HT1080 (cell line): ENCODE data around the gene REEP3. TPM values are rescaled to one million over a fixed set of nuclear protein-coding genes. Genes with fewer than 3 reads are reported as not detected.
A peak's percentile ranks its signal among the peaks of the same experiment; 100 is the strongest.
"Not testable (repeated sequence)": the region's sequence is repeated elsewhere in the genome, so short reads cannot be mapped to it uniquely, and the experiment has no call there.

ENCODE experiments used
- DNase-seq: peaks from one replicate; pipeline ENCODE4 v3.0.0-alpha.2; 2015; ENCODE audit warnings: low read depth
- polyA plus RNA-seq, 2 experiments: library from polyadenylated mRNA; depleted of rRNA; stranded (reverse); fragments of >200 nt; gene quantifications; 2 replicates each; pipeline ENCODE4 v1.2.3, GENCODE V29; 2015
- total RNA-seq: library from RNA; depleted of rRNA; stranded (reverse); fragments of >200 nt; shearing (Covaris generic); gene quantifications from 2 replicates; pipeline ENCODE4 v1.2.3, GENCODE V29; 2014; rRNA removed

REEP3 gene, protein sequence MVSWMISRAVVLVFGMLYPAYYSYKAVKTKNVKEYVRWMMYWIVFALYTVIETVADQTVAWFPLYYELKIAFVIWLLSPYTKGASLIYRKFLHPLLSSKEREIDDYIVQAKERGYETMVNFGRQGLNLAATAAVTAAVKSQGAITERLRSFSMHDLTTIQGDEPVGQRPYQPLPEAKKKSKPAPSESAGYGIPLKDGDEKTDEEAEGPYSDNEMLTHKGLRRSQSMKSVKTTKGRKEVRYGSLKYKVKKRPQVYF
- 13.1 and 18.1 TPM in 2 replicates for total RNA-seq
- polyA plus RNA-seq (2015; cell fraction: cytosol; rRNA removed) = 29.1 and 34.9 TPM in 2 replicates
- 10.8 and 11.8 TPM in 2 replicates for polyA plus RNA-seq (2015; cell fraction: nucleus; rRNA removed)

DNA sequence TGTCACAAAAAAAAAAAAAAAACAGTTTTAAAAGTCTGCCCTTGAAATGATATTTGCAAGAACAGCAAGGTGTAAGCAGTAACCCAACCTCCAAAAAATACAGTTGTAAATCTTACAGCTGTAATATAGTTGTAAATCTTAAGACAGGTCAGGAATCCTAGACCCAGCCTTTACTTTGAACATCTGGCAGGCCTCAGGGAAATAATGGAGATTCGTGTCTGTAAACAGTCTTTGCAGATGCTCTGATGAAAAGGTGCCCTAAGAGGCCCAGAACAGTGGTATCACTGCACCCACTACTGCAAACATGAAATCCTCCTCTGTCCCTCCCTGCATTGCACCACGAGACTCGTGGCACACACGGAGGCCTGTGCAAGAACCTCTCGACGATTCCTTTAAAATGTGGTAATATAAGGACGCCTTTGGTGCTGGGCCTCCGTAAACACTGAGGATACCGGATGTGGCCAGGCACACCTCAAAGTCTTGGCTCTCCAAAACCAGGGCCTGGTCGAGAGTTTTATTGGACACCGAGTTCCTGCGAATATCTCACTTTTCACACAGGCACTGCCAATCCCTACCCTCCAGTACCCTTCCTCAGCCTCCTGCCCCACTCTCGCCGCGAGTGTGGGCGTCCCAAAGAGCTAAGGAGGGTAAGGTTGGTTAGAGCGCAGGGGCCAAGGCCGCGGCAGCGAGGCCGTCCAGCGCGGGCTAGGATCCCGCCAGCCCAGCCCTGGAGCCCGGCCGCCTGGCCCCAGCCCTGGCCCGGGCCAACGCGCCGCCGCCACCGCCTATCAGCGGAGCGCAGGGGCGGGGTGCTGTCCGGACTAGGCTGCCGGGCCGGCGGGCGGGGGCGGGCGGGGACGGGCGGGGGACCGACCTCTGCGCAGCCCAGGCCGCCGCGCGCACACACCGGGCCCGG lies at the start of gene REEP3:
Gene REEP3, plus strand, starts transcription at position 902 of the 916 bp plus-strand sequence. CDS start 145 bp downstream, outside the sequence.
- DNase-seq = peak; percentile 71

DNA sequence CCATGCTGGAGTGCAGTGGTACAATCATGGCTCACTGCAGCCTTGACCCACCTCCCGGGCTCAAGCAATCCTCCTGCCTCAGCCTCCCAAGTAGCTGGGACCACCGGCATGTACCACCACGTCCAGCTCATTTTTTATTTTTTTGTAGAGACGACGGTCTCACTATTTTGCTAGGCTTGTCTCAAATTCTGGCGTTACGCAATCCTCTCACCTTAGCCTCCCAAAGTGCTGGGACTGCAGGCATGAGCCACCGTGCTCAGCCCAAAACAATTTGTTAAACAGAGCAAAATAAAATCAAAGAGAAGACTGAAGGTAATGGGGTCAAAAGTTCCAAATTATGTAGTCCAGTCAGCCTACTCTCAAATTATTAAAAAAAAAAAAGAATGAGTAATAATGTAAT lies 46.7 kb upstream of the REEP3 start:
- DNase-seq = no peak

DNA sequence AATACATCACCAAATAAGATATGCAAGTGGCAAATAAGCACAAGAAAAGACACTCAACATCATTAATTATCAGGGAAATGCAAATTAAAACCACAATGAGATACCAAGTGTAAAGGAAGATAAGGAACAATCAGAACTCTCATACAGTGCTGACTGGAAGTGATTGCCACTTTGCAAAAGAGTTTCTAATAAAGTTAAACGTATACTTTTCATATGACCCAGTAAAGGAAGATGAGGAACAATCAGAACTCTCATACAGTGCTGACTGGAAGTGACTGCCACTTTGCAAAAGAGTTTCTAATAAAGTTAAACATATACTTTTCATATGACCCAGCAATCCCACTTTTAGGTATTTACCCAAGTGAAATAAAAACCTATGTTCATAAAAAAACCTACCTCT lies 43.3 kb upstream of the REEP3 start:
- DNase-seq = no peak

DNA sequence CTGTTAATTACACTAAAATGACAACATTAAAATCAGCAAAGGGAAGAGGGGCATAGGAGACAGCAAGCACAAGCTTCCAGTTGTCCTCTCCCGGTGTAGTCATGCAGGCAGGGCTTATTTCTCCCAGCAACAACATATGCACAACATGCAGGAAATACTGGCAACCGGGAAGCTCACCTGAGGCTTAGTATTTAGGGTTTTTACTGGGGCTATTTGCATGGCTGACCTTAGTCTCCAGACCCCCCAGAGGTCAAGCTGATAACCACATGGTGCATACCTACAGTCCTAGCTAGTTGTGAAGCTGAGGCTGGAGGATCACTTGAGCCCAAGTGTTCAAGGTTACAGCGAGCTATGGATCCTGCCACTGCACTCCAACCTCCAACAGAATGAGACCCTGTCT lies 42.6 kb upstream of the REEP3 start:
- no peak for DNase-seq

DNA sequence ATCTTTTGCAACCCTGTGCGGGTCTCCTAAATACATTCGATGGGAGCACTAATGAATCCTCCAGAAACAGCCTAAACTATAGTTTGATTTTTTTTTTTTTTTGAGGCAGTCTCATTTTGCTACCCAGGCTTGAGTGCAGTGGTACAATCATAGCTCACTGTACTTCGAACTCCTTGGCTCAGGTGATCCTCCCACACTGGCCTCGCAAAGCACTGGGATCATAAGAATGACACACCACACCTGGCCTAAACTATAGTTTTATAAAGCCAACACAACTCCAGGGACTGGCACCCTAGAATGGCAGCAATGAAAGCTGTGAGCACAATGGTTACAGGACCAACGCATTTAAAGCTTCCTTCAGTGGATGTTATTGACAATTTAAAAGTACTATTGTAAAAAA lies 41.0 kb upstream of the REEP3 start:
- no peak for DNase-seq

DNA sequence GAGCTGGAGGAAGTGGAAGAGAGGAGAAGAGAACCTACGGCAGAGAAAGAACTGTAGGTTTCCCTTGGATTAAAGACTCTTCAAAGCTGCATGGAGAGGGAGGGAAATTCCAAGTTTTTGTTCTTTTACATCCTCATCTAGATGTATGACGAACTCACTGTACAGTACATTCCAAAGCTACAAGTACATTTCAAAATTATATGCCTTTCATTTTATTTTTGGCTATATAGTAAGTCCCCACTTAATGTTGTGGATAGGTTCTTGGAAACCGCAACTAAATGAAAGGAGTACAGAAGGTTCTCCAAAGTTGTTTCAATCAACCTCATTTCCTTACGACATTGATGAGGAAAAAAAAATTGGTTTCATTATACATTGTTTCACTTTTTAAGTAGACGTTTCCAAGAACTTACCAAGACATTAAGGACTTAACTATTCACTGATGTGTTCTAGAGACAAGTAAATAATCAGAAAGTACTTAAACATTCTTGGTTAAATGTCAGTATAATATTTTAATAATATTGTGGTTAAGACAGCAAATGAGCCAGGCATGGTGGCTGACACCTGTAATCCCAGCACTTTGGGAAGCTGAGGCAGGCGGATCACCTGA lies 39.3 kb upstream of the REEP3 start:
- no peak for DNase-seq

DNA sequence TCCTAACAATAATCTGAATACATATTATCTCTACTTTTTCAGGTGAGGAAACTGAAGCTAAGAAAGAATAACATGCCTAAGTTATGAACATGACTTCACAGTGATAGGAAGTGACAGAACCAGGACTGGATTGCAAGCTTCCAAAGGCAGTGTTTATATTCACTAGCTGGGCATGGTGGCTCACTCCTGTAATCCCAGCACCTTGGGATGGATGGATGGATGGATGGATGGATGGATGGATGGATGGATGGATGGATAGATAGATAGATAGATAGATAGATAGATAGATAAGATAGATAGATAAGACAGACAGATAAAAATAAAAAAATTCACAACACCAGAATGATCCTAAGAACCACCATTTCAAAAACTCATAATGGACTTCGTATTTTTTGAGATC lies 37.2 kb upstream of the REEP3 start:
- DNase-seq = no peak

DNA sequence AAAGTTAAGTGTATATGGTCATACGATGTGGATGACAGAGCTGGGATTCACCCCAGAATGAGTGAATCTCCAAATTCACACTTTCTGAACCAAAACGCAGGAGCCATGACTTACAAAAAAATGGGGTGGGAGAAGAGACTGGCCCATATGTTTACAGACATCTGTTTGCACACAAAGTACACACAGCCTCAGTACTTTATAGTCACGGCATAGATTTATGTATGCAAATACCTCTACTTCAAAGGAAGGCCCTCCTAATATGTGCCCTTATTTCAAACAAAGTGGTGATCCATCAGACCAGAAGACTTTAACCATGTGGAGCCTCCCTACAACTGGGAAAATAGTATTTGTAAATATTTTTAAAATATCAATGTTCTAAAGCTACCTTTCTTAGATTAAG lies 33.2 kb upstream of the REEP3 start:
- DNase-seq = no peak

DNA sequence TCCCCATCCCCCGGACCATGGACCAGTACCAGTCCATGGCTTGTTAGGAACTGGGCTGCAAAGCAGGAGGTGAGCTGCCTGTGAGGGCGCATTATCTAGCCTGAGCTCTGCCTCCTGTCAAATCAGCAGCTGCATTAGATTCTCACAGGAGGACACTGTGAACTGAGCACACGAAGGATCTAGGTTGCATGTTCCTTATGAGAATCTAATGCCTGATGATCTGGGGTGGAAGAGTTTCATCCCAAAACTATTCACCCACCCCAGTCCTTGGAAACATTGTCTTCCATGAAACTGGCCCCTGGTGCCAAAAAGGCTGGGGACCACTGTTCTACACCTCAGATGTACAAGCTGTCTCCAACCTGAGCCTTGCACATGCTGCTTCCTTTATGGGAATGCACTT lies 31.4 kb upstream of the REEP3 start:
- no peak for DNase-seq

DNA sequence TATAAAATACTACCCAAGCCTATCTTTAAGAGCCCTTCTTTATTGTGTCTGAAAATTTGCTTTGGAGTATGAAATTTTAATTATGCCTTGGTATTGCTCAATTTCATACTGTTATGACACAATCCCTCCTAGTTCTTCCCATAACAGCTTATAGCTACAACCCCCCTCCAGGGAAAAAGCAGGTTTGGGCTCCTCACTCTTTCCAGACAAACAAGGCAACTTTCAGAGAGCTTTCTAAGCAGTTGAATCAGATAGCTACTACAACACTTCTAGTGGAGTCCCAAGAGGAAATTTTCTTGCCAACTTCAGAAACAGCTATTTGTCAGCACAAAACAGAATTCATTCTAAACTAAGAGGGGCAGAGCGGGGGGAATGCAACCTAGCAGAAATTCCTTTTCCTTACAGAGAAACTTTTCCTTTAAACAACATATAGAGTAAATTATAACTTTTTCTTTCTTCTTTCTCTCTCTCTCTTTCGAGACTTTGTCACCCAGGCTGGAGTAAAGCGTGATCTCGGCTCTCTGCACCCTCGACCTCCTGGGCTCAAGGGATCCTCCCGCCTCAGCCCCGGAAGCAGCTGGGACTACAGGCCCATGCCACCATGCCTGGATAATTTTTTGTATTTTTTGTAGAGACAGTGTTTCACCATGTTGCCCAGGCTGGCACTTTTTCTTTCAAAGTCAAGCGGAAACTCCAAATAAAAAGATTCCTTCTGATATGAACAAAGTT lies 29.4 kb upstream of the REEP3 start:
- DNase-seq = no peak

DNA sequence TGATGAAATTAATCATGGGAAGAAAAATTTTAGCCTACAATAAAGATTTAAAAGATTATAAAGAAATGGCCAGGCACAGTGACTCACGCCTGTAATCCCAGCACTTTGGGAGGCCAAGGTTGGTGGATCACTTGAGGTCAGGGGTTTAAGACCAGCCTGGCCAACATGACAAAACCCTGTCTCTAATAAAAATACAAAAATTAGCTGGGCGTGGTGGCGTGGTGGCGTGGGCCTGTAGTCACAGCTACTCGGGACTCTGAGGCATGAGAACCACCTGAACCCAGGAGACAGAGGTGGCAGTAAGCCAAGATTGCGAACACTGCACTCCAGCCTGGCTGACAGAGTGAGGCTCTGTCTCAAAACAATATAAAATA lies 28.9 kb upstream of the REEP3 start:
- DNase-seq = not testable (repeated sequence)

DNA sequence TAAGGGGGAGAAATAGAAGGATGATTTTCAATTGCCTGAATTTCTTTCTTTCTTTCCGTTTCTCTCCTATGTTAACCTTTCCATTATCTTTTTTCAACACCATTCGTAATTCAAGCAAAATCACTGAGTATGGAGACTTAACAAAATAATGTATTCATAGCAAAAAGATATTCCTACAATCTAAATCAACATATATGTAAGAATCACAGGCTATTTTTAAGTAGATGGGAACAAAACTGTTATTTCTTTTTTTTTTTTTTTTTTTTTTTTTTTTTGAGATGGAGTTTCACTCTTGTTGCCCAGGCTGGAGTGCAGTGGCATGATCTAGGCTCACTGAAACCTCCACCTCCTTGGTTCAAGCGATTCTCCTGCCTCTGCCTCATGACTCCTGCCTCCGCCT lies 28.2 kb upstream of the REEP3 start:
- no peak for DNase-seq

DNA sequence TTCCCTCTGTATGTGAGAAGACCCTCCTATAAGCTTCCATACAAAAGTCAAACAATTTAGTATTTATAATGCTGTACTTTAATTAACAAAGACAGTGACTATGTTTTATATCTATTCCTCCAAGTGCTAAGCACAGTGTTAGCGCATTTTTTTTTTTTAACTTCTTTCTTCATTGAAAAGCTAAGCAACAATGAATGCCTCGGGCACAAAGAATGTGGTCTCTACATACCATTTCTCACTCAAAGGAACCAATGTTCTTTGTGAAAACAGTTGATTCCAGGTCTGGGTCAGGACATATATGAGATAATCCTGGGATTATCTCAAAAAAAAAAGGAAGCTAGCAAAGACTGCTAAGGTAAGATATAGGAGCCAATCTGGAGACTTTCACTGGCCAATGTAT lies 26.2 kb upstream of the REEP3 start:
- no peak for DNase-seq

DNA sequence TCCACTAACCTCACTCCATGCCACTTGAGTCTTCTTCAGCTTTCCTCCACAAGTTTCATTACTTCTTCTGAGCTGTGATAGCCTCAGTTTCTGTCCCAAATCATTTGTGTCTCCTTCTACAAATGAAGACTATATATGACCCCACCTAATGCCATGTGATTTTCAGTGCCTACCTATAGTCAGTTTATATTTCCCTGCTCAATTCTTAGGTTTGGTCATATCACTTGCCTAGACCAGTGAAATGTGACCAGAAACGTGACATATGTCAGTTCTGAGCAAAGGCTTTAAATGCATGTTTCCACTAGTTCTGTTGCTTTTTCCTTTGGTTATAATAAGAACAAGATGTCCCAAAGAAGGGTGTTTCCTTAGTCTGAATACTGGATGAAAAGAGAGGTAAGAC lies 24.6 kb upstream of the REEP3 start:
- no peak for DNase-seq

DNA sequence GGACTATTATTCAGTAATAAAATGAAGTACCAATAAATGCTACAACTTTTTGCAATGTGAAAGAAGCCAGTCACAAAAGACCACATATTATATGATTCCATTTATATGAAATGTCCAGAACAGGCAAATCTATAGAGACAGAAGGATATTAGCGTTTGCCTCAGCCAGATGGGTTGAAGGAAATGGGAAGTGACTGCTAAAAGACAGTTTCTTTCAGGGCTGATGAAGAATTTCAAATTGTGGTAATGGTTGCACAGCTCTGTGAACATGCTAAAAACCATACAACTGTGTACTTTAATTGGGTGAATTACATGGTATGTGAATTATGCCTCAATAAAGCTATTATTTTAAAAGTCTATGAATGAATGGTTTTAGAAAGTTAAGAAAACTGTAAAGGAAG lies 23.9 kb upstream of the REEP3 start:
- DNase-seq = no peak

DNA sequence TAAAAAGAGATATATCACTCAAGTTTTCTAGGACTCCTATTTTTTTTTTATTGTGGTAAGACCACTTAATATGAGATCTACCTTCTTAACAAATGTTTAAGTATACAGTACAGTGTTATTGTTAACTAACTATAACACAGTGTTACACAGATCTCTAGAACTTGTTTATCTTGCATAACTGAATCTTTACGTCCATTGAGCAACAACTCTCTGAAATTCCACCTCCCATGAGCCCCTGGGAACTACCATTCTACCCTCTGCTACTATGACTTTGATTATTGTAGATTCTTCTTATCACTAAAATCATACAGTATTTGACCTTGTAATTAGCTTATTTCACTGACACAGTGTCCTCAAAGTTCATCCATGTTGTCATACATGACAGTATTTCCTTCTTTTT lies 22.5 kb upstream of the REEP3 start:
- DNase-seq = no peak

DNA sequence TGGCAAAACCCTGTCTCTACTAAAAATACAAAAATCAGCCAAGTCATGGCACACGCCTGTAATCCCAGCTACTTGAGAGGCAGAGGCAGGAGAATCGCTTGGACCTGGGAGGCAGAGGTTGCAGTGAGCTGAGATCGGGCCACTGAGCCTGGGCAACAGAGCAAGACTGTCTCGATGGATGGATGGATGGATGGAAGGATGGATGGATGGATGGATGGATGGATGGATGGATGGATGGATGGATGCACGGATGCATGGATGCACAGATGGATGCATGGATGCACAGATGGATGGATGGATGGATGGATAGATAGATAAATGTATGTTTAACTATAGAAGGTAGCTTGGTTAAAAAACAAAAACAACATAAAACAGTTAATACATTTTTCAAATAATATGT lies 20.6 kb upstream of the REEP3 start:
- not testable (repeated sequence) for DNase-seq

DNA sequence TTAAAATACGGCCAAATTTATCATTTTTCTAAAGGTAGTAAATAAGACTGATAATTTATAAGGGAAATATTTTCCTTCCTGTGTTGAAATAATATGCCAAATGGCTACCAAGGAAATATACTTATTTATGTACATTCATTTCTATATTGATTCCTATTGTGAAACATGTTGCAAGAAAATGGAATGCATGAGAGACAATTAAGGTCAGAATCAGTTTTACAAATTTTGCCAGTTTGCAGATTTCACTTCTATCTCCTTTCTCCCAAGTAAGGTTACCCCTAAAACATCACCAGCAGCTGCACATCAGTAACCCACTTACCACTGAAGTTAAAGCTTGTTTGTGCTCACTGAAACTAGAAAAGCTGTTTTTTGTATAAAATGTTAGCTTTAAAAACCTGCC lies 19.2 kb upstream of the REEP3 start:
- no peak for DNase-seq

DNA sequence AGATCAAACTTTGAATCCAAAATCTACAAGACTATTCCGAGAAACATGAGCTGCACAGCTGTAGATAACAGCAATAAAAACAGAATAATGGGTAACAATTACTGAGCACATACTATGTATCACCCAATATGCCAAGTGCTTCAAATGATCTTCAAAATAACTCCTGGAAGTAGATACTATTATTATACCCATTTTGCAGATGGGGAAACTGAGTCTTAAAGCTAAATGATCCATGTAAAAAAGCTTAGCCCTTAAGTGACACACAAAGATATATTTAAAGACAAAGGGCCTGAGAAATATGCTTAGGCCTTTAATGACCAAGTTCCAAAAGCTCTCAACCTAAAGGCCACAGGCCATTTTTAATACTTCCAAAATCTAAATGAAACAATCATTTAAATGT lies 18.4 kb upstream of the REEP3 start:
- no peak for DNase-seq

DNA sequence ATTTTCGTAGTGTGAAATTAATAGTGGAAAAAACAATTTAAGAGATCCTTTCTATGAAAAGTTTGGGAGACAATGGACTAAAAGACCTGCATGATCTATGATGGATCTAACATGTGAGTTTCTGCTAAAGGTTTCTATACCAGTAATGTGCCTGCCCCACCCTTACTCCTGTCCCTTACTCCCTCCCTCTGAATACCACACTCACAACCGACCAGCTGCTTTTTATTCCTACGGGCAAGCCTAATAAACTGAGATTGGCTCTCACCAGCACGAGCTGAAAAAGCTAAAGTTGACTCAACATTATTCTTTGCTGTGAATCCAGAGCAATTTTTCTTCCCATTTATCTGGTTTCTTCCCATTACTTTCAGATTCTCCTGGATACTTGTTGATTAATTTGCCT lies 17.8 kb upstream of the REEP3 start:
- no peak for DNase-seq

DNA sequence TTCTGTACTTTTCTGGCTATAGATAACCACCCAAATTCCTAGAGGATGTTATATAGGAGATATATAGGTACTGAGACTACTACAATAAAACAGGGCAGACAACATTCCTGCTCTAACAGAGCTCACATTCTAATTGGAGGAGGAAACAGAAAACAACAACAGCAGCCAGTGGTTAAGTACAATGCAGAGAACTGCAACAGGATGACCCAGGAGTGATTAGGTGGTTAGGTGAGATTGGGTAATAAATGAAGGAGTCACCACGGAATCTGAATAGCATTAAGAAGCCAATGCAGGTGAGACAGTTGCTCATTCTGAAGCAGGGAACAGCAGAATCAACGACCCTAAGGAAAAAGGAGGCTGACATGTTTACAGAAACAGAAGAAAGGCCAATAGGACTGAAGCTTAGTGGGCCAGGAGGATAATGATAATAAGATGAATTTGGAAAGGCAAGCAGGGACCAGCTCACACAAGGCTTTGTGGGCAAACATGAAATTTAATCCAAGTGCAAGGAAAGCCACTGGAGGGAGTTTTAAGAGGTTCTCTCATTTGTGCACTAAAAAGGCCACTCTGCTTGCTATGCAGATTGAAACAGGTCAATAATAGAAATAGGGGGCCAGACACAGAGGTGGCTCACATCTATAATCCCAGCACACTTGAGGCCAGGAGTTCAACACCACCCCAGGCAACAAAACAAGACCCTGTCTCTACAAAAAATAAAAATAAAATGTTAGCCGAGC lies 16.9 kb upstream of the REEP3 start:
- no peak for DNase-seq
